ENCODE measurements around the gene HM13.
"Not testable (repeated sequence)": the region's sequence is repeated elsewhere in the genome, so short reads cannot be mapped to it uniquely, and the experiment has no call there.

Gene HM13

GRCh38 chr20:31514154-31515071 lies at the start of gene HM13:
HM13 (plus strand) TSS chr20:31514442; CDS start chr20:31514552, 110 bp downstream.
- peak; percentile 87 for DNase-seq

GRCh38 chr20:31470946-31471345 lies 43.3 kb upstream of the HM13 start:
- DNase-seq: not testable (repeated sequence)

GRCh38 chr20:31472395-31473330 lies 41.6 kb upstream of the HM13 start:
- peak; percentile 31 for DNase-seq

- peak; percentile 21 for DNase-seq
Measured at GRCh38 chr20:31473331-31474096, 40.7 kb upstream of the HM13 start.

GRCh38 chr20:31474097-31474436 lies 40.2 kb upstream of the HM13 start:
- no peak for DNase-seq

- no peak for DNase-seq
Measured at GRCh38 chr20:31474758-31475427, 39.3 kb upstream of the HM13 start, which contains the start of the genes DEFB124 and REM1. DEFB124 (minus strand) TSS chr20:31475127; CDS start chr20:31473013, 2,114 bp downstream. REM1 (plus strand) TSS chr20:31475288; CDS start chr20:31476446, 1,158 bp downstream.

GRCh38 chr20:31475472-31476293 lies 38.6 kb upstream of the HM13 start:
- DNase-seq: no peak

GRCh38 chr20:31476294-31476585 lies 38.0 kb upstream of the HM13 start:
- DNase-seq: no peak

- no peak for DNase-seq
Measured at GRCh38 chr20:31476643-31477215, 37.5 kb upstream of the HM13 start.

- peak; percentile 32 for DNase-seq
Measured at GRCh38 chr20:31484001-31484400, 30.2 kb upstream of the HM13 start.

GRCh38 chr20:31485450-31486339 lies 28.5 kb upstream of the HM13 start:
- DNase-seq: peak; percentile 87

GRCh38 chr20:31488115-31488514 lies 26.1 kb upstream of the HM13 start:
- DNase-seq: no peak

GRCh38 chr20:31489152-31489551 lies 25.1 kb upstream of the HM13 start:
- DNase-seq: no peak

GRCh38 chr20:31490752-31491151 lies 23.5 kb upstream of the HM13 start:
- DNase-seq: no peak

GRCh38 chr20:31494131-31494530 lies 20.1 kb upstream of the HM13 start:
- peak; percentile 46 for DNase-seq

- DNase-seq: peak; percentile 49
Measured at GRCh38 chr20:31496761-31497295, 17.4 kb upstream of the HM13 start.

- DNase-seq: peak; percentile 91
Measured at GRCh38 chr20:31497838-31498540, 16.3 kb upstream of the HM13 start.

GRCh38 chr20:31500527-31500926 lies 13.7 kb upstream of the HM13 start:
- no peak for DNase-seq
